GM18861 (cell line): Measurements from ENCODE around the gene PRKG1.

Source experiments
- ATAC-seq: cut with Tn5 transposase; IDR thresholded peaks from one replicate; pipeline ENCODE4 v1.9.1; 2021; ENCODE audit not compliant: unreplicated experiment

PRKG1 gene

DNA sequence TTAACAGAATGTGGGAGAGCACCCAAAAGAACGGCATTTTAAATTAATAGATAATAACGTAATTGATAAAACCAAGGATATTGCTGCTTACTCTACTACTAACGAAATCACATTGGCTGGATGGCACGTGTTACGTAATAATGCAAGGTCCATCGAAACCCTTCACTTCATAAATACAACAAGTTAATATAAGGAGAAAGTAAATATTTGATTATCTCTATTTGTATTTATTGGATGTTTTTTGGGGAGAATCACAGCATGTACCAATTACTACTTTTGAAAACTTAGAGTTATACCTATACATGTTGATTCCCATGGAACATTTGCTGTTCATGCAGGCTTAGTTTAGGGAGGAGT, 1.6 kb downstream of the PRKG1 start:
- ATAC-seq: no peak

DNA sequence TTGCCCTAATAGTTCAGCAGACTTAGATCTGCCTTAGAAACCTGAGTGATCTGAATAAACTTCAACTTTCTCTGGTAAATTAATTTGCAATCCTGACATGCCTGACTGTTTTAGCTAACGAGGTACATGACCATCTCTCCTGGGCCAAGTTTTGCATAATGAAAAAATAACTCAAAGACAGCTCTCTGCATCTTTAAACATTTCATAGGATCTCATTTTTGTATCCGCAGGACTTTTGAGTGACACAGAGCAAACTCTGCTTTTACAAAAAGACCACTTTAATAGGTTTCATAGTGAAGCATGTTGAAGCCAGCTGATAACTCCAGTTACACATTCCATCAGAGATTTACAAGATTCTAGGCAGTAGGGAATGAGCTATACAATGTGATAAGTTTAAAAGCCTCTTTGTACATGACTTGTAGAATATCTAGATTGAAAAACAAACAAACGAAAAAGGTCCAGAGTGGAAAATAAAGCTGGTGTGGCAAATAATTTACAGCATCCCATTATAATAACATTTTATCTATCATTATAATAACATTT, 2.1 kb downstream of the PRKG1 start:
- no peak for ATAC-seq

DNA sequence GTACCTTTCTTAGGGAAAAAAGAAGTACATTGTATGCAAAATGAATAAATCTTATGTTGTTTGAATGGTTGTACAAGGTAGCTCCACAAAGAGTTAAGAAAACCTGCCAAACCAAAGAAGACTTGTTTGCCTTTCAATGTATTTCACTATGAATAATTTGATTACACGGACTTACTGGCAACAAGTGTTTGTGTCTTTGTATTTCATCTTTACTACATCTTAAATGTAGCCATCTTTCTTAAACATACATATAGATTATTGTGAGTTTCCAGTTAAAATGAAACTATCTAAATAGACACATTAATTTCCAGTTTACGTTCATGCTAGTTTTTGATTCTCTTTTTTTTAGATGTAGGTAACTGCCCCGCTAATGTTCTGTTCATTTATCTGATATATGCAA, 2.8 kb downstream of the PRKG1 start:
- ATAC-seq: no peak

DNA sequence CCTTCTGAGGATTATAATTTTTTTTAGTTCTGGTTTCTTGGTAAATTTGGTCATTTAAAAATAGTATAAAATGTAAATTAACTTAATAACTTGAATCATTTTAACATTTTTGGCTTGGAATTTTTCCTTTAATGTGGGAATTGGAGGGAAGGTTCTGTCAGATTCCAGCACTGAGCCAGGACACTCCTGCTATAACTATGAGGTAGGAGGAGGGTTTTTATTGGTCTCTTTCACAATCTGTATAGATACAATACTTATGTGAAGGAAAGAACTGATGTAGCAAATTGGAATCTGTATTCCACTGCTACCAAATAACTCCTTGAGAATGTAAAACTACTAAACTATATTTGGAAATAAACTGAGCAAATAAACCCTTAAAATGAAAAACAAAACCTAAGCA, 3.2 kb downstream of the PRKG1 start:
- no peak for ATAC-seq

DNA sequence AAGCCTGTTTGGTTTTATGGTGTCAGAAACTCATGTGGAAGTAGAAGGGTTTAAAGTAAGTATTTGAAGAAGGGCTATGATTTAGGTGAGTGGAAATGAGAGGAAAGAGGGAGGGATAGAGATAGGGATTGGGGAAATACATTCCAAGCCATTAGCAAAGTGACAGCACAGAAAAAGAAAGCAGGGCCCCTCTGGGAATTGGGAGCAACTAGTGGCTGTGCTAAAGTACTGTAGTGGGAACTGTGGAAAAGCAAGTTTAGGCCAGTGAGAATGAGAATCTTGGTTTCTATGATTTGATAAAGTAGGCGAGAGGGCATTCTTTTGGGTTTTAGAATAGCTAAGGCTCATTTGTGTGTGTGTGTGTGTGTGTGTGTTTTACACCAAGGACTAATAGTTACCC, 5.0 kb downstream of the PRKG1 start:
- no peak for ATAC-seq

DNA sequence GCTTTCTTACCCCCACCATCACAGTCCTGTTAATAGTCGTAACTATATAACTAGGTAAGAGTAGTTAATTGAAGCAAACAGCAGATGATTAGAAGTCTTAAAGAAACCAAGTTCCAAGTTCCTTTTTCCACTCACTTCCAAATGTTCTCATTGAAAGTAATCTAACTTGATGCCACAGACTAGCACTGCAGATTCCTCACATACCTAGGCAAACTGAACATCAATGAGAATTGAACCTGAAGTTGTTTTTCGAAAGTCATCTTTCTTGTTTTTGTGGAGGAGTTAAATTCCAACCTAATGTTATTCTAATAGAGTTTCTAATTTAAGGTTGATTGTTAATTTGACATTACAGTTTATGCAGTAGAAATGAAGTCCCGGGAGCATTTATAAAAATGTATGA, 5.5 kb downstream of the PRKG1 start:
- ATAC-seq: no peak

DNA sequence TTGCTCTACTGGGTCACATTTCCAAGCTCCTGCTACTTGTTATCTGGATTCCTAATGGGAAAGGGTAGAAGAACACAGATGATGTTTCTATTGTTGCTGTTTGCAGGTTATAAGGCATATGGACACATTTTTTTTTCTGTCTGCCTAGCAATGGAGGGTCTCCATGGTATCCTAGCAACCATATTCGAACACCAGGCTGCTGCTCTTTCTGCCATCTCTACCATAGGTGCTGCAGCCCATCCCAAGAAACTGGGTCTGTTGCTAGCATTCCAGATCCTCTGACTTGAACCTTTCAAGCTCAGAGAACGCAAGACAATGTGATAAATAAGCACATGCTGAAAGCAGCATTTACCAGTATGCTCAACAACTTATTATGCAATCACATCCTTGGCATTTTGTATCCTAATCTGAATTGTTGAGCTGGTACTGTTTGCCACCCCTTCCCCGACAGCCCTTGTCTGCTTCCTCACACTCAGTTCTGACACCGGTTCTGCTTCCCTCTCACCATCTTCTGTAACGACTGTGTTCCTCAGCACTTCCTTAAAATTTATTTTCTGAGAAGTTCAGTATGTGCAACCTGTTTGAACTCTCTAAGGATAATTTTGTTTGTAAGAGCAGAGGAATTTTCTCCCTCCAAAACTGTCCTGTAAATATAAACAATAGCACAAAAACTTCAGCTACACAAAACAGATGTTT, 6.2 kb downstream of the PRKG1 start:
- no peak for ATAC-seq

DNA sequence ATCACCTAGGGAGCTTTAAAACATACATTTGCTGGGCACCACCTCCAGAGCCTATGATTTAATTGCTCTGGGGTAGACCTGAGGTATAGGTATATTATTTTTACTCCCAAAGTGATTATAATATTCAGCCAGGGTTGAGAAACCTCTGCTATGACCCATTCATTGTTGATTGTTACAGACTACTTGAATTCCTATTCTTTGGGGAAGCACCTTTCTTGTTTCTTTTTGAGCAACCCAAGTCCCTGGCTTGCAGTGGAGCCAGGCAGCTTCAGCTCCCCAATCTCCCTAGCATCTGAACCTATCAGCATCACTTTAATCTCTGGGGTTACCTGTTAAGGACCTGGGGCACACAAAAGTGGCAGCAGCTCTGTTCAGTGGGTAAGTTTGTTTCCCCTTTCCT, 8.6 kb downstream of the PRKG1 start:
- peak; percentile 63 for ATAC-seq

DNA sequence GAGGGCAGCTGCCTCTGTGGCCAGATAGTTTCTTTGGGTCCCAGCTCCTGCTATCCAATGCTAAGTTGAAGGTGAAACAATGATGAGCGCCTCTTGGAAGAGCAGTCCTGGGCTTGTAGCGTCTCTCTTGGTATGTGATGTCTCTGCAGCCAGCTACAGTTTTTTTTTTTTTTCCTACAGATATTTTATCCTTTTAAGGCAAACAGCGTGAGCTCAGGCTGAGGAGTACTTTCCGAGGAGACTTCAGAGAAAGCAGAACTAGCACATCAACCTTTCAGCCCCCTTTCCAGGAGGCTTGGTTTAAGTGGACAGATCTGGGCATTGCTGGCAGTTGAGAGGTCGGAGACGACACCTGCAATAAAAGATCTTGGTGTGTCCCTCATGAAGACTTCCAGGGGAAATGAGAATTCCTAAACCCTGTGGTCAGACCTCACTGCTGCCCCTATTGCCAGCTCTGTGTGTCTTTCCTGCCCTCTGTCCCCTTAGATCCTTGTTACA, 9.1 kb downstream of the PRKG1 start:
- ATAC-seq: no peak

DNA sequence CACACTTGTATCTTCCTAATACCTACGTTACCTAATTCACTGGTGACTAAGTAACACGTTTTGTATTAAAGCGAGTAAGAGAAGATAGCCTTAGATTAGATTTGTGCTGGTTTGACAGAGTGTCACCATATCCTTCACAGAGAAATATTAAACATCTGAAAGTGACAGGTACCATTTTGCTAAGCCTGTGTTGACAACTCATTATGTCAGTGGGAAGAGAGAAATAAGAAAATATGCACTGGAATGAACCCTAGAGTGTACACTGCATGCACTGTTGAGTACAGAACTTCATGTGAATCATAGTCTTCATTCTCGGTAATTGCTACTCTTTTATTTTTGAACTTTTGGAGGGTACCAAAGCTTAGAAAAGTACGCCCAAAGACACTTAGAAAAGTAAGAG, 10.9 kb downstream of the PRKG1 start:
- ATAC-seq: no peak

DNA sequence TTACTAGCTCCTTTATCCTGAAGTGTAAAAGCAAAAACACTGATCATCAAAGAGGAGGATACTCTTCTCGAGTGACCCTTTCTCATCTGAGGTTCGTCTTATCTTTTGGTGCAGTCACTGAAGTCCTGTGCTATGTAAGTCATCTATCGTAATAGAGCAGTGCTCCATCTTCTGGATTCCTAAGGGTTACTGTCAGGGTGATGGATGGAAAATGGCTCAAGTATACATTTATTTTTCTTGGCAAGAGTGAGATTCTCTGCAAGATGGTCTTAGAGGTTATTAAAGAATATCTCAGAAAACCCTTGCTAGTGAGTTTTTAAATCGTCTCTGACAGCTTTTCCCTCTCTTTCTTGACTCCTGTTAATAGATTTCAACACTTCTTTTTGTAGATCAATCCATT, 12.4 kb downstream of the PRKG1 start:
- ATAC-seq: no peak

DNA sequence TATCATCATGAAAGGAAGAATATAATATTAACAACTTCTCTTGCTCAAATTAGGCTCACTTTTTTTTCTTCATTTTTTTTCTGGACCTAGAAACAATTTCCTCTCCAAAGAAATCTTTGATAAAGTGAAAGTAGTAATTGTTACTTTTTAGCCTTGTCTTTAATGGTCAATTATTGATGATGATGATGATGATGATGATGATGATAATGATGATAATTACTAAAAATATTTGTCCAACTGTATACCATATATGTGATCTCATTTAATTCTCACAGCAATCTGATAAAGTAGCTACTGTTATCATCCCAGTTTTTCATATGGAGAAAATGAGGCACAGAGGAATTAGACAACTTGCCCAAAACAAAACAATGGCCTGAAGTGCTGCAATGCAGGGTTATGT, 12.8 kb downstream of the PRKG1 start:
- no peak for ATAC-seq

DNA sequence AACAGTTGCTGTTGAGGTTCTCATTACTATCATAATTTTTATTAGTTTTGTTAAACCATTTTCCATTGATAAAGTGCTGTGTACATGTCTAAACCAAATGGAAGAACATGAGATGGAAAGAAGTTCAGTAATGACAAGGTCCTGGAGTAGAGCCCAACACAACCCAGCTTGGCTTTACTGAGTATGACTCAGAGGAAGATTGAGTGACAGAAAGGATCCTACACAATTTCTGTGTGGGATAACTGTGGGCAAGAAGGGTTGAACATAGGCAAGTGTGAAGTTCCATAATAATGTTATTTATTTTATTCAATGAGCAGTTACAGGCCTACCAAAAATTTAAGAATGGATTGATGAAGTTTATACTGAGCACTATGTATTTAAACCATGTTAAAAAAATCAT, 15.9 kb downstream of the PRKG1 start:
- ATAC-seq: no peak

DNA sequence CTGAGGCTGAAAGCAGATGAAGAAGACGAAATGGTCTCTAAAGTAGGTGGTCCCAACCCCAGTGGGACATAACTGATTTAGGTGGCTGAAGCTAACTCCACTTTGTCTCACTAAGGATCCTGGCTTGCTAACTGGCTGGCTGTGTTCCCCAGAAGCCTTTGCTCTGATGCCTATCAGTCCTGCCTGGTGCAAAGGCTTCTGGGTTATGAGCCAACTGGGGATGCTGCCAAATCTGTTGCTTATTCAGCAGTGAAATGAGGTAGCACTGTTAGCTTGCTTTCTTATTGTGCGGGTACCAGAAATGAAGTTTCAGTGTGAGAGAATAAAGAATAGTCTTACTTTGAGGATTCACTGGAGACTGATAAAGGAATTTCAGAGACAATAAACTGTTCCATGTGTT, 18.1 kb downstream of the PRKG1 start:
- ATAC-seq: no peak

DNA sequence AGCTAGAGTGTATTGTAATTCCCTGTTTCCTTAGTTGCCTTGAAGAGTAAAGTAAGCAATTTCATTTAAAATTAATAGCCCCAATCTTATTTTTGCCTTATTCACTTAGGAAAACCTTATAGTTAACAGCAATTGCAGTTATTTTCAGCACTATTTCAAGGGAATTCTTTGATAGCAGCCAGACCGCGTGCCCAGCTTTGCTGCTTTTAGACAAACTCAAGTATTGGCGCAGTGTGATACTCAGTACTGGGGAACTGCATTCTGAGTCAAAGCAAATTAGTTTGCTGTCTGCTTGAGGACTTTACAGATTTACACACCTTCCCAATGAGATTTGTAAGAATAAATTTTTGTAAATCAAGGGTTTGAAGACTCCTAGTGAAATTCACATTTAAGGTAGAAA, 21.2 kb downstream of the PRKG1 start:
- no peak for ATAC-seq

DNA sequence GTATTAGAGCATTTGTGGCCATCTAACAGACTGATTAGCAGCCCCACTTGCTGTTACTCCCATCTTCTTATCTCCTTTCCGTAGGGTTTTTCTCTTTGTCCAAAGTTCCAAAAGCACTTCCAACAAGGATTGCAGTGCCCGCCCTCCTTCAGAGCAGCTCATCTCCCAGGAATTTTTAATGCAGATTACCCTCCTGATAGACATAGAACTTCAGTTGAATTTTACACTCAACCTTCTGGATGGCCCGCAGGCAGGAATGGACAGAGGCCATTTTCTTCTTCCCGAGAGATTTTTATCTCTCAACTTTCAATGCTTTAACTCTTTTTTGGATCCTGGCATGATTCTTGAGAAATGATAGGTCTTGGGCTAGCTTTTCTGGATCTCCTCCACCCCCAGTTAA, 23.3 kb downstream of the PRKG1 start:
- ATAC-seq: no peak

DNA sequence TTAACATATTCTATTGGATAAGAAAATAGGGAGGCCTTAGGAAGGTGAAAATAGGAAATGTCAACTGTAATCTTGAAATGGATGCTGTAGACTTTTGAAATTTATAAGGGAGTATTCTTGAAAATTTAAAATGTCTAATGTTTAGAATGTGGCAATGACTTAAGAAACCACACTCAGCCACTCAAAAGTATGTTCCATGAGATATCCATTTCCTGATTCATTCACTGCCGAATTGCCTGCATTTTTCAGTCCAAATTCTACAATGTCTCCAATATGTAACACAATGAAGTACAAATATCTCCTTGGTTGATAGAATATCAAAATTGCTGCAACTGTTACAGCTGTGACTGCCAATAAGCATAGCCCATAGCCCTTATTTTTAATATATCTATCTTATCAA, 25.9 kb downstream of the PRKG1 start:
- no peak for ATAC-seq

DNA sequence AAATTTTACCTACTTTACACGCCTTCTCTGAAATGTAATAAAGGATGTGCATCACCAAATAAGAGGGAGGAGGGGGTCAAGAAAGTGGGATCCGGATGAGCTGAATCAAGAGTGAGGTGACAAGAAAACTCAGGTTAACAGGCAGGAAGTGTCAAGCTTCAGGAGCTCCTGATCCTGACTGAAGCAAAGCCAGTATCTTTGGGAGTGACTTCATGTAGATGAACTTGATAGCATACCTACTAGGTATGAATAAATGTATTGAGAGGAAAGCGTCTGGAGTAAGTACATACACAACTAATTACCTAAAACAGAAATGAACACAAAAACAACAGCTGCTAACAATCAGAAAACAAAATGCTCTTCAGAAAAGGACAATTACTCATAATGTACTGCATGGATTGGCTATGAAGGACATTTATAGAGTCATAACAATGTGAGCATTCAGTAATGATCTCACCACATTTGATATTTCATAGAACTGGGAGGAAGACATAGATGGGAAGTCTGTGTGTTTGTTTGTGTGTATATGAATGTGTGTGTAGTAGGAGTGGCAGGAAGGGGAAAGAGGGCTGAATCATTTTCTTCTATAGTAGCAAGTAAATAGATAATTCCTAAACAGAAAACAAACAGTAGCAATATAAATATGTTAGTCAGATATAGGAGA, 29.4 kb downstream of the PRKG1 start:
- no peak for ATAC-seq

DNA sequence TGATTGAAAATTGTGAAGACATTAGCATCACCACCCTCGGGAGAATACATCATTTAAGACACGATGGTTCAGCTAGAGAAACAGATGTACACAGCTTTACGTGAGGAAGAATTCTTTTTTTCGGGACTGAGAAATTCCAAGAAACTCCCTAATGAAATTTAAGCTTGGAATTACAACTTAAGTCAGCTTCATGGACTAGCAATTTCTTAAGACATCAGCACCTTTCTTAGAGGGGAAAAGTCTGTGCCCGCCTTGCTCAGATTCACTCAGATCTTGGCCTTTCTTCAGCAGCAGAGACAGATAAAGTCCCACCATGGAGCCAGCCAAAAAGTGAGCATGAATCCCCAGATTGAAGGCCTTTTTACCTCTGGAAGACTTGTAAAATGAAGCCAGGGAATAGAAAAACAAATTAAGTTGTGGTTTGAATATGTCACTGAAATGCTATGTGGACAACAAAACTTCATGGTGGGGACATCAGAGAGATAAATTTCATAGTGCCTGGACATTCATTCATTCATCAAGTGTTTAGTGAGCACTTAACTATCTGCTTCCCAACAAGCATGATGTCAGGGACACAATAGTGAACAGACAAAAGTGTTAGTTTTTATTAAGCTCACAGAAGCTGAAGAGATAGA, 32.1 kb downstream of the PRKG1 start:
- no peak for ATAC-seq

DNA sequence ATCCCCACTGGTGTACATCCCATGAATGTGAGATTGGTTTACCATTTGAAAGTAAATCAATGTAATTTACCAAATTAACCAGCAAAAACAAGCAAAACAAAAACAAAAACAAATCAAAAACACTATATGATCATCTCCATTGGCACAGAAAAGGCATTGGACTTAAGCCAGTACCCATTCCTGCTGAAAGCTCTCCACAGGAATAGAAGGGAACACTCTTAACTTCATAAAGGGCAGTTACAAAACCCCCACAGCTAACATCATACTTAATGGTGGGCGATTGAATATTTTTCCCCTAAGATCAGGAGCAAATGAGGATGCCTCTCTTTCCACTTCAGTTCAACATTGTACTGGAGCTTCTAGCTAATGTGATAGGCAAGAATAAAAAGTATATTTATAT, 34.1 kb downstream of the PRKG1 start:
- no peak for ATAC-seq

DNA sequence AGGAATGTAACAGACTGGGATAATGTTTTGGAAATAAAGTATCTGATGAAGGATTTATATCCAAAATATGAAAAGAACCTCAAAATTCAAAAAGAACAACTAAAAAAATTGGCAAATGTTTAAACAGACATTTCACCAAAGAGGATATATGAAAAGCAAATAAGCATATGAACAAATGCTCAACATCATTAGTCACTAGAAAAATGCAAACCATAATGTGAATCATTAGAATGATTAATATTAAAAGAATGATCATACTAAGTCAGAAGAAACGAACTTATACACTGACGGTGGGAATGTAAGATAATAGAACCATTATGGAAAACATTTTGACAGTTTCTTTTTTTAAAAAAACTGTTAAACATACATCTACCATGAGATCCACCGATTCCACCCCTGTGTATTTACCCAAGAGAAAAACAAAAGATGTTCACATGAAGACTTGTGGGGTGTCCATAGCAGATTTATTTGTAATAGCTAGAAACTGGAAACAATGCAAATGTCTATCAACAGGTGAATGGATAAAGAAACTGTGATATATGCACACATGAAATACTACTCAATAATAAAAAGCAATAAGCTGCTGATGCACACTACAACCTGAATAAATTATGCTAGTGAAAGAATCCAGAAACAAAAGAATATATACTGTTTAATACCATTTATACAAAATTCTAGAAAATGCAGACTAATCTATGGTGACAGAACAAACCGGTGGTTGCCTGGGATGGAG, 35.7 kb downstream of the PRKG1 start:
- ATAC-seq: no peak

DNA sequence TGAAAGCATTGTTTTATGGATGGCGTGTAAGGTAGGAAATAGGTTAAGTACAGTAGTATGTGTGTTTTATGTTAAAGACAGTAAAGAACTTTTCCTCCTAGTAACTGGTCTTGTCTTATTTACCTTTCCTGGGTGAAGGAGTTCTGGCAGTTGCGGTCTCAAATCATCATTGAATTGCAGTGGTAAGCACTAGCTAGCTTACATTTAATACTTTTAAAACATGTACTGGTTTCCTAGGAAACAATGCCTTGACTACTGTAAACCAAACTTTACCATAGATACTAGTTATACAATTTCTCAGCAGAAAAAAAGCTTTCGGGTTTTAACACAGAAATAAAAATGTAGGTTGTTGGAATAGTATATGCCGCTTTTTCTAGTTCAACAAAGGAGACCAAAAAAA, 37.7 kb downstream of the PRKG1 start:
- ATAC-seq: no peak
